ENCODE data around the gene CD9. TPM values are rescaled to one million over a fixed set of nuclear protein-coding genes. Genes with fewer than 3 reads are reported as not detected.

The CD9 gene
- total and polyA plus RNA-seq, 2 experiments from 2014 or later = 14.7 to 15.8 TPM

DNA sequence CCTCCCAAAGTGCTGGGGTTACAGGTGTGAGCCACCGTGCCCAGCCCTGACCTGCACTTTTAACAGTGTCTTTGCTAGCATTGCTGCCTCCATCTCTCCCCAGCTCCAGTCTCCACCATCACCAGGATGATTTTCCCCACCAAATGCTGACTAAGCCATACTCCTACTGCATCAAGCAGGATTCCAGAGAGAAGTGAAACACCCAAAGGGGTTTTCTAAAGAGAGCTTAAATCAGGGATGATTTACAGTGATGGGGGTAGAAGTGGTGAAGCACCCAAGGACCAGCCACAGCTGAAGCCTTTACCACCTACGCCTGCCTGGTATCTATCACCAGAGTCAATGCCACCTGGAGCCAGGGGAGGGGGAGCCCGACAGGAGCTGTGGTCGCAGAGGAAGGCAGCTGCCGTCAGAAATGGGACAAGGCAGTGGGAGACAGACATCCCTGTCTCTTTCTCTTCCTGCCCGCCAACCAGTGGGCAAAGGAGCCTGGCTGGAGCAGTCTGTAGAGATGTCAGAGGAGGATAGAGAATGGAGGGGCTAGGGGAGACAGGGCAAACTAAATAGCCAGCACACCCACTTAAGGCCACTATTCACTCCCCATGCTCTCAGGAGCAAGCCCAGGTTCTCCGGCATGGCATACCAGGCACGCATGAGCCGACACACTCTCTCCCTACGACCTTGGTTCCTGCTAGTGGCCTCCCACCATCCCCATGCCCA, 22.4 kb upstream of the CD9 start:
- H3K27me3 ChIP-seq = no peaks in the 10 kb centered on the region
- DNase-seq (ENCODE audit: low read depth in 1 of 2, low spot score in 1 of 2) = no peak
- no peaks in the 10 kb centered on the region for H3K9me3 ChIP-seq (ENCODE audit: low read depth)
- TF ChIP-seq CTCF (IDR thresholded peaks at IDR 0.05; ENCODE audit: low read depth, low read length) = no peak
- peaks cover 11% of the 10 kb centered on the region for H3K4me1 ChIP-seq (ENCODE audit: low read depth)
- no peak overlapping the region for H3K27ac ChIP-seq
- no peaks in the 10 kb centered on the region for H3K36me3 ChIP-seq
- H3K4me3 ChIP-seq = no peak overlapping the region

- Histone ChIP-seq H3K9me3 (ENCODE audit: low read depth) (no peaks in the 10 kb centered on the region), H3K27ac (peak overlapping the region; percentile 43), H3K4me1 (ENCODE audit: low read depth) (peaks cover 11% of the 10 kb centered on the region), H3K27me3 (no peaks in the 10 kb centered on the region), H3K36me3 (no peaks in the 10 kb centered on the region), H3K4me3 (no peak overlapping the region)
- peak; percentile 30 to 33 for DNase-seq (ENCODE audit: low read depth in 1 of 2, low spot score in 1 of 2)
- peak; percentile 22 for TF ChIP-seq CTCF (IDR thresholded peaks at IDR 0.05; ENCODE audit: low read depth, low read length)
Observed at GRCh38 chr12:6178981-6179761, 21.0 kb upstream of the CD9 start.

- no peaks in the 10 kb centered on the region for H3K9me3 ChIP-seq (ENCODE audit: low read depth)
- no peak overlapping the region for H3K4me3 ChIP-seq
- H3K27ac ChIP-seq = no peak overlapping the region
- no peak for TF ChIP-seq CTCF (IDR thresholded peaks at IDR 0.05; ENCODE audit: low read depth, low read length)
- H3K4me1 ChIP-seq (ENCODE audit: low read depth) = peaks cover 11% of the 10 kb centered on the region
- peak in 1 of 2 donors; percentile 80 for DNase-seq (ENCODE audit: low read depth in 1 of 2, low spot score in 1 of 2)
- no peaks in the 10 kb centered on the region for H3K27me3 ChIP-seq
- no peaks in the 10 kb centered on the region for H3K36me3 ChIP-seq
Observed at GRCh38 chr12:6180268-6181051, 19.7 kb upstream of the CD9 start.

- Histone ChIP-seq H3K27me3 (no peaks in the 10 kb centered on the region), H3K4me3 (no peak overlapping the region), H3K27ac (no peak overlapping the region), H3K9me3 (ENCODE audit: low read depth) (no peaks in the 10 kb centered on the region), H3K36me3 (no peaks in the 10 kb centered on the region), H3K4me1 (ENCODE audit: low read depth) (peaks cover 11% of the 10 kb centered on the region)
- DNase-seq (ENCODE audit: low read depth in 1 of 2, low spot score in 1 of 2) = no peak
- TF ChIP-seq CTCF (IDR thresholded peaks at IDR 0.05; ENCODE audit: low read depth, low read length) = no peak
Observed at GRCh38 chr12:6181166-6181565, 19.0 kb upstream of the CD9 start.

DNA sequence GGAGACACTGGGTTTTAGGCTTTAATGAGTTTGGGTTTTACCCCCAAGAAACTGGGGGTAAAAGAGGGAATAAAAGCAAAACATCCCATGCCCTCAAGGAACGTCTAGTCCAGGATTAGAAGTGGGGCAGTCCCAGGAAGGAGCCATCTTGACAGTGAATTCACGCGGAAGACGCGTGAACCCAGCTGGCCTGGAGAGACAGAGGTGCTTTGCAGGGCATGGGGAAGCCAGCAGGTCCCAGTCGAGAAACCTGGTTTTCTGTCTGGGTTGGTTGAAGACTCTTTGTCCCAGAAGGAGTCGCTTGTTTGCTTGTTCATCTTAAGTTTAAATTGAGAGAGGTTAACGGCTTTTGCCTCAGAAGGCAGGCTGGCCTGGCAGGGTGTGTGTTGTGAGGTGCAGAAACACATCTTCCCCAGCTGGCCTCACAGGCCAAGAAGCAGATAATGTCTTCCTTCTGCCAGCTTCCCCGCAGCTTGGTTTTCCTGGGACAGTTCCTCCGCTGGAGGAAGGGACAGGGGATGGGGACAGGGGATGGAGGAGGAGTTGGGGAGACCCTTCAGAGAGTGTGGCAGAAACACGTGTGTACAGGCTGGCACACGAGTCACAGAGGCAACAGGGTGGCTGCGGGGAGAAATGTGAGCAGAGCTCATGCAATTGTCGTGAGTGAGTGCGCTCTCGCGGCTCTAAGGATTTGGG, 18.5 kb upstream of the CD9 start:
- peak in 1 of 2 donors; percentile 20 for DNase-seq (ENCODE audit: low read depth in 1 of 2, low spot score in 1 of 2)
- TF ChIP-seq CTCF (IDR thresholded peaks at IDR 0.05; ENCODE audit: low read depth, low read length) = no peak
- Histone ChIP-seq H3K9me3 (ENCODE audit: low read depth) (no peaks in the 10 kb centered on the region), H3K27me3 (no peaks in the 10 kb centered on the region), H3K4me3 (no peak overlapping the region), H3K36me3 (no peaks in the 10 kb centered on the region), H3K4me1 (ENCODE audit: low read depth) (peaks cover 11% of the 10 kb centered on the region), H3K27ac (no peak overlapping the region)

Measured in cardiac muscle cell (in vitro differentiated cells and primary cell).